Bone marrow (tissue), 2 donors: ENCODE measurements around the gene TNIK.
A peak's percentile ranks its signal among the peaks of the same experiment; 100 is the strongest.
"Not testable (repeated sequence)": the region's sequence is repeated elsewhere in the genome, so short reads cannot be mapped to it uniquely, and the experiment has no call there.

ENCODE experiments used
- DNase-seq, 2 donors: peaks; one replicate each; lab custom pipeline; 2025; lab: John Stamatoyannopoulos, UW

The TNIK gene

DNA sequence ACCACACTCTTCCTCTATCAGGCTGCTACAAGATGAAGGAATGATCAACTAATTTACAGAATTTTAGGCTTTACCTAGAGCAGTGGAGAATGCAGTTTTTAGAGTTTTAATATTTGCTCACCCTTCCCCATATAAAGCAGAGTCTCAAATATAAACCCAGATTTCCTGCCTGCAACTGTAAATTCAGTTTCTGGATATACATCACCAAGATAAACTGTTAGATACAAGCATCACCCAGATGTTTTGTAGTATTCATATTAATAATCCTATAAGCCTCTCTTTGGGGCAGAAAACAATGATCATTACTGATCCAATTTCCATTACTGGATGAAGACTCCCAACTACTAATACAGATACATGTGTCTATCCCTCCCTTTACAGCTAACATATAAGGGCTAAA lies 205.9 kb downstream of the TNIK start:
- no peak for DNase-seq

DNA sequence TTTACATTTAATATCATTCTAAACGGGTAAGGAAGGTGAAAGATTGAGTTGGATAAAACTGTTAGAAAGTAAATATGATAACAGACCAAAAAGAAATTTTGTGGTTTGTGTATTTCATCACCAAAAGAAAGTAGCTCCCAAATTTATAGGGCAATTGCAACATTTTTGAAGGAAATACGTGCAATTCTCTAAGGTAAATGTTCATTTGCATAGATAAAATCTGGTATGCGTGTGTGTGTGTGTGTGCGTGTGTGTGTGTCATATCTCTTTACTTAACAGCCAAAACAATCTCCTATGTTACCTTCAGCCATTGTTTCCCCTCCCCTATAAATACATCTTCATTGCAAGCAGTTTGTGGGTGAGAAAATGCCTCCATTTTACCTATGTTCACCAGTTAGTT lies 208.4 kb downstream of the TNIK start:
- no peak for DNase-seq

- no peak for DNase-seq
Measured at GRCh38 chr3:171250444-171250843, 209.8 kb downstream of the TNIK start.

GRCh38 chr3:171249245-171249644 lies 211.0 kb downstream of the TNIK start:
- DNase-seq: no peak

DNA sequence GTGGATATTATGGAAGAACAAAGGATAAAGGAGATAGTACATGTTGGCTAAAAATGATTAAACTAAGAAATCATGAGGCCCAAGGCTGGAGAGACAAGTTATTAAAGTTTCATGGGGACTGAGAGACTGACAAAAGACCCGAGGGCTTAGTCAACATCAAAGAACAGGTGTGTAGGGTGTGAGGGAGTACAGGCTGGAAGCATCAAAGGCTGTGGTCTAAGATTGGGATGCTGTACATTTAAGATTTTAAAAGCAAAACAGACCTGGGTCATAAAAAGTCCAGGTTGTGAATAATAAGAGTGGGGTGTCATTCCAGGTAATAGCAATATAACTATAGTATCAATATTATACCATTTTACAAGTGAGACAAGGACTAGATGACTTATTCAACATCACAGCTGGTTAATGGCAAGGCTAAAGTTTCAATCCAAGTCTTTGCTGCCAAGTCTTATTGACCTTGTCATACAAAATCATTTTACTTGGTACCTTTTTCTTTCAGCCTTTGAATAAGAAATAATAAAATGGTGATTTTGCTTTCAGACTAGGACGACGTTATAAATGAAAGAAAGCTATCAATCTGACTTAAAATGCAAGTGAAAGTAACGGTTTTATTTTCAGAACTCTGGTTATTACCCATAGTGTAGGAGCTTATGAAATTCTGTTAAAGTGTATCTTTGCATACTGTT lies 211.6 kb downstream of the TNIK start:
- no peak for DNase-seq

- peak in 1 of 2 donors; percentile 69 for DNase-seq
Measured at GRCh38 chr3:171245796-171246765, 214.1 kb downstream of the TNIK start.

DNA sequence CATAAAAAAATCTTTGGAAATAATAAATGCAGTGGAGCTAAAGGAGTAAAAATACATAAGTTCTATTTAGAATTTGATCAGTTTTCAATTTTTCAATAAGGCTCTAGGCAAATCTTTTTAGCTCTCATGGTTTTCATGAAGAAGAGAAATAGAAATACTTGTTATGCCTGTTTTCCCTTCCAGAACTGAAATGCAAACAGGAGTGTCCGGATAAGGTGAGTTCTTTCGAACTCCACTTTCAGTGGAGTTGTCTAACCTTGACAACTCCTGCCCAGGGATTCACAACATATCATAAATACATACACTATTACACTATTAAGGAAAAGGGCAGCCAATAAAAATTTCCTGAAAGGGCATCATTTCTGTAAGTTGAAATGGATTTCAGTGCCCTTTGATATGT lies 217.3 kb downstream of the TNIK start:
- no peak for DNase-seq

DNA sequence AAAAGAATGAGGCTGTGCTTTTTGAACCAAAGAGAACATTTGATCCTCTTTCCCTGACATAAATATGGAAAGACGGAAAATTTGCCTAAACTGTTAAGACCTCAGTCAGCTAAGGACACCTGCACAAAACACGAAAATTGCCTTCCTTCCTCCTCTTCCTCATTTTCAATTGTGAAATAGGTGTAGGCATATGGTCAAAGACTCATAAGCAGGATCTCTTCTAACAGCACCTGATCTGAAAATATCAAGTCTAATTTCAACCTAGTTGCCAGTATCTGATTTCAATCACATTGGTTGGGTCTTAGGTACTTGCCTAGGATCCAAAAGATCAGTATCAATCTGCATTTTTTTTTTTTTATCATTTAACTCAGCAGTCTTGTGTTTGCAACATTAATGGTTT lies 218.0 kb downstream of the TNIK start:
- DNase-seq: no peak

DNA sequence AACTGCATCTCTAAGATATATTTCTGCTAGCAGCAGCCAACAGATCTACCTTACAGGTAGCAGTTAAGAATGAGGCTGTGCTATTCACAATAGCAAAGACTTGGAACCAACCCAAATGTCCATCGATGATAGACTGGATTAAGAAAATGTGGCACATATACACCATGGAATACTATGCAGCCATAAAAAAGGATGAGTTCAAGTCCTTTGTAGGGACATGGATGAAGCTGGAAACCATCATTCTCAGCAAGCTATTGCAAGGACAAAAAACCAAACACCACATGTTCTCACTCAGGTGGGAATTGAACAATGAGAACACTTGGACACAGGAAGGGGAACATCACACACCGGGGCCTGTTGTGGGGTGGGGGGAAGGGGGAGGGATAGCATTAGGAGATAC lies 218.6 kb downstream of the TNIK start:
- DNase-seq: not testable (repeated sequence)

GRCh38 chr3:171240504-171240835 lies 219.7 kb downstream of the TNIK start:
- no peak for DNase-seq

- no peak for DNase-seq
Measured at GRCh38 chr3:171239757-171240503, 220.3 kb downstream of the TNIK start.

DNA sequence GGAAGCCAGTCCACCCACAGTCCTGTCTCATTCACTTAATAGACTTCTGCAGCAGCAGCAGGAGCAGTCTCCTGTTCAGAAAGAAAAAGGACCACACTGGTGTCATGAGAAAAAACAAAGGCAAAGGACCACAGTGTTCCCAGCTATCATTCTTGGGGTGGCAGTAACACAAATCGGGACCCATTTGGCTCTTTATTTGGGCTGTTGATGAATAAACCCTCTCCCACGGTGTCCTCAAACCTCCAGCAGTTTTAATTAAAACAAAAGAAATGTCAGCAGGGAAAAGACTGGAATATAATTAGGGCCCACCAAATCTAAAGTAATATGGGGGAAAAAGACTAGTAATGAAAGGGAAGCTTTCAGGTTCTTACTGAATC lies 223.2 kb downstream of the TNIK start:
- DNase-seq: no peak

DNA sequence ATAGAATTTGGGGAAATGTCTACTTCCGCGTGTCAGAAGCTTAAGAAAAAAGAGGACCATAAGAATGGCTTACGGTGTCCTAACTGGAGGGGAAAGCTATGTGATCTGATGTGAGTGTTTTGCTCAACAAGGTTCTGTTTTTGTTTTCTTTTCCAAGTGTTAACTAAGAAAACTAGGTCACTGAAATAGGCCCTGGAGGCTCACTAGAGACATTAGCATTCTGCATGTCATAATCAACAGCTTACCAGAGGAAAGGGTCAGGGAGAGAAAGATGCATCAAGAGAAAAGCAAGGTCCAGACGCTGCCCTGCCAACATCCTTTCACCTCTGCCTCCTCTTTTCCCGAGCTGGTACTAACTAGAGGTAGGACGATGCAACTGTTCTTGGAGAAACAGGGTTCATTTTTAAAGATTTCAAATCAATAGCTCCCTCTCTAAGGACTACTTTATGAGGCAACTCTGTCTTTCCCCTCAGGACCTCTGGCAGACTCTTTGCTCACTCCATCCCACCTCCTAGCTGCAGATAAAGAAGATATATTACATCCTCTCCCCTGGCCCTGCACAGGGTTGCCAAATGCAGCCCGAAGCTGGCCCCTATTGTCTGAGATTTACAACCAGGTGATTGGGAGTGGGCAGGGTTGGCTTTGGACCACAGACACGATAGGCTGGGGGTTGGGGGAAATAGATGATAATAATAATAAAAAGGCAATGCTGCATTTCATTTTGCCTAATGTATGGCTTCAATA lies 223.8 kb downstream of the TNIK start:
- no peak for DNase-seq

DNA sequence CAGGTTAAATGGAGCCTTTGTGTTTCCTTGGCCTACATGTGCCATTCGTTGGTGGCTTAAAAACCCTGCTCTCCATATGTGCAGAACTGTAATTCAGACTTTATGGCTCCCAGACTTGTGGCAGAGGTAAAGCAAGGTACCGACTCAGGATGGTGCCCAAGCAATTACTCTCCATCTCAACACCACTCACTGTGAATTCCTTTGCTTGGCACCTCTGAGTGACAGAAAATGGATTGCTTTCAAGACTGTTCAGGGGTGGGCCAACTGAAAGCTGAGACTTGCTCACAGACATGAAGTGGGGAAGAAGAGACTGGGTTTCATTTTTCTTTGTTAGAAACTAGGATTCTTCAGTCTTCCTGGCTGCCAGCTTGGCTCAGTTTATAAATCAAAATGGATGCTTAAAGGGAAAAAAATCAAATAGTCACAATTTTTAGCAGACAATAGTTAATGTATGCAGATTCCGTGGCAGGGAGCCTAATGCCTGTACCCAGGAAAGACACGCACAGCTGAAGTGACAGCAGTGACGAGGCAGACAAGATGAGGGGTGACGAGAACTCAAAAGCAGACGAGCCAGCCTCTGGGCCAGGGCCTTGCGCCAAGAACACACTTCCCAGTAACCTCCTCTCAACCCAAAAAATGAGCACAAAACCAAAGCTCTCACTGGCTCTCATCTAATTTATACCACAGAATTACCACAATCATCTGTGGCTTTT lies 225.8 kb downstream of the TNIK start:
- no peak for DNase-seq

- DNase-seq: no peak
Measured at GRCh38 chr3:171231361-171231760, 228.8 kb downstream of the TNIK start.

- no peak for DNase-seq
Measured at GRCh38 chr3:171230865-171231264, 229.3 kb downstream of the TNIK start.

GRCh38 chr3:171229173-171229572 lies 231.0 kb downstream of the TNIK start:
- no peak for DNase-seq

GRCh38 chr3:171228240-171228639 lies 232.0 kb downstream of the TNIK start:
- no peak for DNase-seq

DNA sequence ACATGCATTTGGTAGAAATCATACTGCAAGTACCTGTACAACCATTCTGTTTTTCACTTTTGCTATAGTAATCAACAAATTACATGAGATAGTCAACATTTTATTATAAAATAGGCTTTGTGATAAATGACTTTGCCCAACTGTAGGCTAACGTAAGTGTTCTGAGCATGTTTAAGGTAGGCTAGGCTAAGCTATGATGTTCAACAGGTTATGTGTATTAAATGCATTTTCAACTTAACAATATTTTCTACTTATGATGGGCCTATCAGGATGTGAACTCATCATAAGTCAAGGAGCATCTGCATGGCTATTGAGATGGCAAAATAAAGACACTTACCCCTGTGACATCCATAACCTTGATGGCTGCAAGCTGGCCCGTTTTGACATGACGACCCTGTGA lies 232.4 kb downstream of the TNIK start:
- DNase-seq: no peak

DNA sequence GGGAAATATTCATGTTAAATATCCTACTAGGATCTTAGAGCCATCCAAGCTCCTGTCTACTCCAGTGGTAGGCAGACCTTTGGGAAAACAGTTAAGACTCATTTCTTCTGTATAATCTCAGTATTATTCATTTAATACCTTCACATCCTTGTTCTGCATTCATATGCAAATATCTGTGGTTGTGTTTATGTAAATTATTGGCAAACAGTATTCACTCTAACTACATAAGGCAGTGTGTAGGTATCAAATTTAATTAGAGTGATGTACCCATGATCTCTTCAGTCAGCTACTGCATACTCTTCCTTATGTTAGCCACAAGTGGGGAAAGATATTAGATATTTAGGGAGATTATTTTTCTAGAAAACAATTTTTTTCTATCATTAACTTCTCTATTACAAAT lies 232.8 kb downstream of the TNIK start:
- DNase-seq: no peak

DNA sequence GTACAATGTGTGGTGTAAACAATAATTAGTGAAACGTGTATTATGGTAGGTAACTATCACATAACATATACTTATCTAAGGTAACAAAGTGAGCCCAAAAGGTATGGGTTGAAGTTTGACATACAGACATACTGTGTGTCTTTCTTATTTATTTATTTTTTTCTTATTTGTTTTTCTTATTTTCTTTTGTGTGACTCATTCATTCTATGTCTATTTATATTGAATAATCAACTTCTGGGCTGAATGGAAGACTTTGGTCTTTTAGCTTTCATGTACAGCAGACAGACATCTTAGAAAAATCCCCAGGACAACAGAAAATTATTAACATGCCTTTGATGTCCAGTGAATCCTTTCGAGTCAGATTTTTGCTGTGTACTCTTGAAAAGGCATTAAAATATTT lies 233.4 kb downstream of the TNIK start:
- DNase-seq: no peak
